H1 (cell line): Measurements from ENCODE around the gene RNASE12. TPM values are rescaled to one million over a fixed set of nuclear protein-coding genes. Genes with fewer than 3 reads are reported as not detected.

Source experiments
- CHD7 ChIP-seq: fragments of 300-600 bp; sonication (generic); IDR thresholded peaks from 2 replicates; pipeline ENCODE4 v1.7.1; 2012; ENCODE audit warnings: low read length, moderate library complexity, mild to moderate bottlenecking, inconsistent platforms; ENCODE audit not compliant: insufficient replicate concordance
- CTCF ChIP-seq, 3 experiments: IDR thresholded peaks; 1 replicate in 2 of 3; 2 replicates in 1 of 3; pipeline versions ENCODE4 v1.5.1 to v1.6.1; 2011; ENCODE audit warnings: low read length in 3 of 3, mild to moderate bottlenecking in 3 of 3, inconsistent platforms in 2 of 3, low read depth in 1 of 3, moderate library complexity in 1 of 3; ENCODE audit not compliant: insufficient read depth in 1 of 3; ENCODE audit errors: control extremely low read depth in 1 of 3
- E2F6 ChIP-seq: IDR thresholded peaks from 2 replicates; pipeline ENCODE4 v1.6.1; 2012; ENCODE audit warnings: inconsistent platforms
- FOSL1 ChIP-seq: IDR thresholded peaks from 2 replicates; pipeline ENCODE4 v1.6.1; 2011; ENCODE audit warnings: mild to moderate bottlenecking, low read depth, low read length, moderate library complexity; ENCODE audit not compliant: insufficient read depth
- NANOG ChIP-seq: IDR thresholded peaks from 2 replicates; pipeline ENCODE4 v1.6.1; 2011; ENCODE audit warnings: low read length, low read depth, mild to moderate bottlenecking, inconsistent platforms; ENCODE audit not compliant: insufficient read depth, poor library complexity, severe bottlenecking
- POLR2AphosphoS5 ChIP-seq: IDR thresholded peaks from 2 replicates; pipeline ENCODE4 v1.6.1; 2011; ENCODE audit warnings: low read depth, low read length
- SP1 ChIP-seq: IDR thresholded peaks from 2 replicates; pipeline ENCODE4 v1.6.1; 2011; ENCODE audit warnings: low read depth, low read length
- TAF7 ChIP-seq: optimal IDR thresholded peaks from 2 replicates; pipeline ENCODE3; 2011; ENCODE audit warnings: low read depth, mild to moderate bottlenecking, inconsistent platforms, low read length, moderate library complexity, borderline replicate concordance
- polyA plus RNA-seq, 7 experiments: library from polyadenylated mRNA; depleted of rRNA in 3 of 7; stranded (reverse) in 5 of 7; unstranded in 2 of 7; fragments of >200 nt in 5 of 7; fragments of 200-250 nt in 2 of 7; gene quantifications; 1 replicate in 5 of 7; 2 replicates in 1 of 7; 4 replicates in 1 of 7; pipeline versions ENCODE4 v1.2.1 to v1.2.3, GENCODE V29; 2011 to 2013; ENCODE audit warnings: missing spikeins in 2 of 7, mixed read lengths in 2 of 7
- total RNA-seq: library from RNA; stranded (reverse); fragmentation: NEBNext Ultra II Directional; extraction: Animal tissue kit (Norgen Biotek cat#: 25700); gene quantifications from 2 replicates; pipeline ENCODE4 v1.2.1, GENCODE V29; 2021

Gene RNASE12
- total and polyA plus RNA-seq, 2 of the 8 experiments (the other 6 are each of a cell fraction or from before 2014, with no cell fraction given), result not detected

DNA sequence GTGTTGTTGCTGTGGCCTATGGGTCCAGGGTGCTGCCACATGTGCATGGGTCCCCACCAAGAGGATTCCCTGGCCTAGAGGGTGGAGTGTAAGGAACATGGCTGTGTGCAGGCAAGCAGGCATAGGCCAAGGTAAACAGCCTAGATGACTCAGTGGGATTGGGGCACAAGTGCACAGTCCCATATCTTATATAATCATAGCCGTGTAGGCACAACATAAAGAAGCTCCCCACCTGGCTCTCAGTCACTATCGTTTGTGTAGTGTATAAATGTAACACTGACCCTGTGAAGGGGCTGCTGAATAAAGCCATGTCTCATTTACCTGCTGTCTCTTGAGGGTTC is 15.7 kb upstream of the RNASE12 start (continued):
- TF ChIP-seq CHD7, result no peak
- no peak for TF ChIP-seq E2F6
- TF ChIP-seq SP1, result no peak
- no peak for TF ChIP-seq POLR2AphosphoS5
- no peak for TF ChIP-seq CTCF (IDR thresholded peaks at IDR 0.05; ENCODE audit: control extremely low read depth in 1 of 3, insufficient read depth in 1 of 3, low read depth in 1 of 3, low read length in 3 of 3)
- TF ChIP-seq NANOG, result no peak
- no peak for TF ChIP-seq FOSL1
- no peak for TF ChIP-seq TAF7
